Right cardiac atrium (tissue), 5 donors: ENCODE data around the gene MMP25. TPM values are rescaled to one million over a fixed set of nuclear protein-coding genes. Genes with fewer than 3 reads are reported as not detected.
A peak's percentile ranks its signal among the peaks of the same experiment; 100 is the strongest.

Experiments
- ATAC-seq, 2 donors: fragments of 200-7000 bp; cut with Tn5 transposase; one replicate each; pipeline versions ENCODE4 v1.8.0 to v1.9.1; 2020; ENCODE audit warnings: moderate library complexity in 2 of 2, mild to moderate bottlenecking in 1 of 2
- DNase-seq, 3 donors: peaks; one replicate each; pipeline ENCODE4 v3.0.0-alpha.2; 2020
- H3K27ac ChIP-seq: one replicate; pipeline ENCODE4 v1.5.1; 2013; ENCODE audit warnings: mild to moderate bottlenecking, low read length, control low read depth, moderate library complexity
- H3K27me3 ChIP-seq: one replicate; pipeline ENCODE4 v1.6.1; 2013; ENCODE audit not compliant: control insufficient read depth, insufficient read depth
- H3K4me1 ChIP-seq: one replicate; pipeline ENCODE4 v1.6.1; 2013; ENCODE audit warnings: low read length; ENCODE audit not compliant: control insufficient read depth, insufficient read depth
- H3K4me3 ChIP-seq: one replicate; pipeline ENCODE4 v1.5.1; 2013; ENCODE audit warnings: low read length, control low read depth
- H3K9me3 ChIP-seq: one replicate; pipeline ENCODE4 v1.6.1; 2013; ENCODE audit warnings: low read length; ENCODE audit not compliant: control insufficient read depth
- WGBS: extraction: QIAGEN DNeasy Blood & Tissue Kit; methylation state at CpG from one replicate; pipeline ENCODE4 v1.1.7; 2013; 5-methylcytosine and 5-hydroxymethylcytosine counted together
- intact Hi-C, 4 donors: fragments of 100-400 bp; cut with DNase I; formaldehyde crosslinking; loops; one replicate each; pipeline versions ENCODE4 v1.11.0 to v1.14.0; 2022 to 2023
- polyA plus RNA-seq: library from polyadenylated mRNA; stranded (reverse); fragments of 200-250 nt; gene quantifications from one replicate; pipeline ENCODE4 v1.2.3, GENCODE V29; 2013
- total RNA-seq, 4 donors: library from RNA; stranded (reverse); fragmentation: NEBNext Ultra II Directional; extraction: Animal tissue kit (Norgen Biotek cat#: 25700); gene quantifications; one replicate each; pipeline ENCODE4 v1.2.1, GENCODE V29; 2021
- donor health status: healthy with polysubstance abuse.
- donor health status: DM: no; HTN: yes; CAD: no.
- donor health status: DM: no; HTN: no; CAD: no.
- donor health status: DM: no; HTN: yes; CAD: no; lungs with severe emphysema.
- donor health status: DM: yes; HTN: yes; CAD: no.

Gene MMP25
- total and polyA plus RNA-seq, 5 donors, result 0.68 to 1.7 (median 0.79) TPM

GRCh38 chr16:3058139-3059030 lies 12.0 kb downstream of the MMP25 start:
- peak; percentile 46 to 87 (median 82) for DNase-seq
- intact Hi-C loops, result loop anchor here in 1 of 4 donors (5.0 kb wide), 1 partner anchor 49 kb away; no protein-coding TSS in a partner anchor

GRCh38 chr16:3059041-3059722 lies 12.8 kb downstream of the MMP25 start:
- Histone ChIP-seq H3K4me3 (peak overlapping the region; percentile 56), H3K27ac (peak overlapping the region; percentile 74), H3K4me1 (peaks cover 5% of the 10 kb centered on the region), H3K9me3 (no peaks in the 10 kb centered on the region), H3K27me3 (no peaks in the 10 kb centered on the region)
- intact Hi-C loops, result loop anchor here in 1 of 4 donors (5.0 kb wide), 1 partner anchor 48 kb away; no protein-coding TSS in a partner anchor
- ATAC-seq (peak; percentile 95), DNase-seq (peak; percentile 93 to 97 (median 96))
- under 1% methylated on average over 67 of the region's 67 CpGs for WGBS

More at GRCh38 chr16:3058139-3059030, 12.0 kb downstream of the MMP25 start:
- Histone ChIP-seq H3K9me3 (no peaks in the 10 kb centered on the region), H3K4me1 (peaks cover 5% of the 10 kb centered on the region), H3K4me3 (peak overlapping the region; percentile 56), H3K27me3 (no peaks in the 10 kb centered on the region), H3K27ac (no peak overlapping the region)
- 9% methylated on average over 77 of the region's 77 CpGs for WGBS
- peak; percentile 22 to 33 for ATAC-seq

GRCh38 chr16:3059723-3060242 lies 13.4 kb downstream of the MMP25 start:
- Histone ChIP-seq H3K27ac (peak overlapping the region; percentile 74), H3K27me3 (no peaks in the 10 kb centered on the region), H3K9me3 (no peaks in the 10 kb centered on the region), H3K4me1 (peaks cover 5% of the 10 kb centered on the region), H3K4me3 (peak overlapping the region; percentile 56)
- ATAC-seq, result no peak
- no peak for DNase-seq
- 52% methylated on average over 9 of the region's 9 CpGs for WGBS
- intact Hi-C loops, result loop anchor here in 3 of 4 donors (5.0 to 10.0 kb wide), 4 partner anchors 48 to 105 kb away; partner anchors contain the start of gene ZNF205 (in 1 of the 3)

- Histone ChIP-seq H3K9me3 (no peaks in the 10 kb centered on the region), H3K27me3 (no peaks in the 10 kb centered on the region), H3K4me1 (peaks cover 5% of the 10 kb centered on the region), H3K27ac (no peak overlapping the region), H3K4me3 (no peak overlapping the region)
- no peak for ATAC-seq
- no peak for DNase-seq
- WGBS, result 70% methylated on average over 14 of the region's 14 CpGs
- intact Hi-C loops, result loop anchor here in 3 of 4 donors (5.0 to 10.0 kb wide), 3 partner anchors 54 to 104 kb away; partner anchors contain the start of gene ZNF205 (in 1 of the 3)
These were observed 14.2 kb downstream of the MMP25 start for GRCh38 chr16:3060339-3061127.

GRCh38 chr16:3062553-3062952 lies 16.2 kb downstream of the MMP25 start:
- Histone ChIP-seq H3K27ac (no peak overlapping the region), H3K27me3 (no peaks in the 10 kb centered on the region), H3K4me3 (no peak overlapping the region), H3K4me1 (peaks cover 5% of the 10 kb centered on the region), H3K9me3 (no peaks in the 10 kb centered on the region)
- intact Hi-C loops, result loop anchor here in 3 of 4 donors (5.0 to 10.0 kb wide), 3 partner anchors 52 to 102 kb away; partner anchors contain the start of gene ZNF205 (in 1 of the 3)
- DNase-seq (no peak), ATAC-seq (no peak)
- 80% methylated on average over 6 of the region's 6 CpGs for WGBS

GRCh38 chr16:3063625-3064386 lies 17.4 kb downstream of the MMP25 start:
- intact Hi-C loops, result loop anchor here in 3 of 4 donors (5.0 to 10.0 kb wide), 3 partner anchors 51 to 101 kb away; partner anchors contain the start of gene ZNF205 (in 1 of the 3)
- no peak for ATAC-seq
- H3K4me1 ChIP-seq, result peaks cover 5% of the 10 kb centered on the region

GRCh38 chr16:3065069-3065741 lies 18.8 kb downstream of the MMP25 start, which contains the start of gene IL32:
TSS of gene IL32 (plus strand) at chr16:3065640. CDS start at chr16:3065812, 172 bp downstream.
- no peaks in the 10 kb centered on the region for H3K9me3 ChIP-seq
- DNase-seq, result peak; percentile 77 to 85 (median 80)
- 30% methylated on average over 13 of the region's 13 CpGs for WGBS
- H3K27me3 ChIP-seq, result no peaks in the 10 kb centered on the region
- intact Hi-C loops, result loop anchor here in 2 of 4 donors (10.0 kb wide), 2 partner anchors 50 to 100 kb away; partner anchors contain the start of gene ZNF205 (in 1 of the 2)
- peak within 1 kb of the TSS; percentile 48 for H3K4me3 ChIP-seq
- peak within 1 kb of the TSS; percentile 78 for H3K27ac ChIP-seq
- ATAC-seq, result peak; percentile 81 to 85
- no peaks in the 10 kb centered on the region for H3K4me1 ChIP-seq

More at GRCh38 chr16:3063625-3064386, 17.4 kb downstream of the MMP25 start:
- H3K27me3 ChIP-seq, result no peaks in the 10 kb centered on the region
- no peak overlapping the region for H3K27ac ChIP-seq
- WGBS, result 92% methylated on average over 8 of the region's 8 CpGs
- H3K9me3 ChIP-seq, result no peaks in the 10 kb centered on the region
- no peak overlapping the region for H3K4me3 ChIP-seq
- DNase-seq, result no peak

GRCh38 chr16:3065742-3066439 lies 19.5 kb downstream of the MMP25 start:
- WGBS, result 42% methylated on average over 26 of the region's 26 CpGs
- peak in 1 of 3 donors; percentile 65 for DNase-seq

More at GRCh38 chr16:3065742-3066439, 19.5 kb downstream of the MMP25 start:
- no peaks in the 10 kb centered on the region for H3K27me3 ChIP-seq
- H3K4me1 ChIP-seq, result no peaks in the 10 kb centered on the region
- peak overlapping the region; percentile 48 for H3K4me3 ChIP-seq
- H3K27ac ChIP-seq, result peak overlapping the region; percentile 78
- intact Hi-C loops, result loop anchor here in 2 of 4 donors (10.0 kb wide), 2 partner anchors 49 to 99 kb away; partner anchors contain the start of gene ZNF205 (in 1 of the 2)
- peak; percentile 2 to 30 for ATAC-seq
- no peaks in the 10 kb centered on the region for H3K9me3 ChIP-seq
